Measurements from ENCODE around the gene ASB13.

Gene ASB13

GRCh38 chr10:5617521-5617920 is 48.9 kb downstream of the ASB13 start:
- TF ChIP-seq CTCF (conservative IDR thresholded peaks at IDR 0.05; ENCODE audit: low read depth, low read length), result no peak
- Histone ChIP-seq H3K4me3 (IDR thresholded peaks at IDR 0.05; ENCODE audit: insufficient read depth, low read depth, low read length) (no peak overlapping the region), H3K4me2 (no peak overlapping the region), H4K20me1 (ENCODE audit: insufficient read depth) (no peaks in the 10 kb centered on the region), H3K36me3 (ENCODE audit: insufficient read depth) (no peaks in the 10 kb centered on the region), H3K27ac (no peak overlapping the region), H3K79me2 (ENCODE audit: insufficient read depth, low read depth) (no peaks in the 10 kb centered on the region), H3K9ac (no peak overlapping the region), H3K27me3 (ENCODE audit: insufficient read depth, low read depth) (no peaks in the 10 kb centered on the region), H3K4me1 (ENCODE audit: low read depth, poor library complexity, severe bottlenecking) (no peaks in the 10 kb centered on the region), H2AFZ (ENCODE audit: low read depth) (no peak overlapping the region)

- Histone ChIP-seq H2AFZ (ENCODE audit: low read depth) (no peak overlapping the region), H3K4me2 (no peak overlapping the region), H3K4me1 (ENCODE audit: low read depth, poor library complexity, severe bottlenecking) (no peaks in the 10 kb centered on the region)
Measured at GRCh38 chr10:5616836-5617235, 49.6 kb downstream of the ASB13 start.

GRCh38 chr10:5616046-5616445 is 50.3 kb downstream of the ASB13 start:
- Histone ChIP-seq H3K27ac (no peak overlapping the region), H3K79me2 (ENCODE audit: insufficient read depth, low read depth) (no peaks in the 10 kb centered on the region), H4K20me1 (ENCODE audit: insufficient read depth) (no peaks in the 10 kb centered on the region), H2AFZ (ENCODE audit: low read depth) (no peak overlapping the region), H3K36me3 (ENCODE audit: insufficient read depth) (no peaks in the 10 kb centered on the region), H3K4me2 (no peak overlapping the region), H3K9ac (no peak overlapping the region), H3K4me1 (ENCODE audit: low read depth, poor library complexity, severe bottlenecking) (no peaks in the 10 kb centered on the region), H3K27me3 (ENCODE audit: insufficient read depth, low read depth) (no peaks in the 10 kb centered on the region), H3K4me3 (IDR thresholded peaks at IDR 0.05; ENCODE audit: insufficient read depth, low read depth, low read length) (no peak overlapping the region)
- no peak for TF ChIP-seq CTCF (conservative IDR thresholded peaks at IDR 0.05; ENCODE audit: low read depth, low read length)

More at GRCh38 chr10:5616836-5617235, 49.6 kb downstream of the ASB13 start:
- TF ChIP-seq CTCF (conservative IDR thresholded peaks at IDR 0.05; ENCODE audit: low read depth, low read length), result no peak
- no peak overlapping the region for H3K4me3 ChIP-seq (IDR thresholded peaks at IDR 0.05; ENCODE audit: insufficient read depth, low read depth, low read length)
- no peak overlapping the region for H3K27ac ChIP-seq
- H3K36me3 ChIP-seq (ENCODE audit: insufficient read depth), result no peaks in the 10 kb centered on the region
- H4K20me1 ChIP-seq (ENCODE audit: insufficient read depth), result no peaks in the 10 kb centered on the region
- no peaks in the 10 kb centered on the region for H3K27me3 ChIP-seq (ENCODE audit: insufficient read depth, low read depth)
- no peak overlapping the region for H3K9ac ChIP-seq
- no peaks in the 10 kb centered on the region for H3K79me2 ChIP-seq (ENCODE audit: insufficient read depth, low read depth)

GRCh38 chr10:5615316-5615715 is 51.1 kb downstream of the ASB13 start:
- Histone ChIP-seq H3K4me3 (IDR thresholded peaks at IDR 0.05; ENCODE audit: insufficient read depth, low read depth, low read length) (no peak overlapping the region), H3K79me2 (ENCODE audit: insufficient read depth, low read depth) (no peaks in the 10 kb centered on the region), H3K27ac (no peak overlapping the region), H3K36me3 (ENCODE audit: insufficient read depth) (no peaks in the 10 kb centered on the region), H2AFZ (ENCODE audit: low read depth) (no peak overlapping the region), H3K27me3 (ENCODE audit: insufficient read depth, low read depth) (no peaks in the 10 kb centered on the region), H3K9ac (no peak overlapping the region), H3K4me2 (no peak overlapping the region), H3K4me1 (ENCODE audit: low read depth, poor library complexity, severe bottlenecking) (no peaks in the 10 kb centered on the region), H4K20me1 (ENCODE audit: insufficient read depth) (no peaks in the 10 kb centered on the region)
- no peak for TF ChIP-seq CTCF (conservative IDR thresholded peaks at IDR 0.05; ENCODE audit: low read depth, low read length)

All from KMS-11 (cell line).